Endothelial cell of hepatic sinusoid (primary cell): ENCODE results near the gene GOLT1B.

Experiments used
- in situ Hi-C: cut with HindIII; loops from 2 replicates; pipeline ENCODE4 v1.10.0; 2017; ENCODE audit warnings: low sequenced_read_pairs

GOLT1B gene

DNA sequence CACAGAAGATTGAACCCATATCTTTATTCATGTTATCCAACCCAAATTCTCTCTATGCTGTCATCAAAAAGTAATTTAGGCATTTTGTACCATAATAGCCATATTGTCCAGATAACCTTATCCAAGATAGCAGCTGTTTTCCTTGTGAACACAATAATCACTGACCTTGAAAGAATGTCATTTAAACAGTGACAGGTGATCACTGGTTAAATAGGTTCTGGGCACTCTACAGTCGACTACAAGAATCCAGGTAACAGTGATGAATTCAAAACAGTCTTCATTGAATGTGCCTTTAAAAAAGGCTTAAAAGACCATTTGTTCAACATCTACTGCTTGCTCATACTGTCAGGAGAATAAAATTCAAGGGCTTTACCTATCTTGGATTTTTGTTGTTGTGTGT lies 20.0 kb downstream of the GOLT1B start:
- in situ Hi-C loops: no loop called here

DNA sequence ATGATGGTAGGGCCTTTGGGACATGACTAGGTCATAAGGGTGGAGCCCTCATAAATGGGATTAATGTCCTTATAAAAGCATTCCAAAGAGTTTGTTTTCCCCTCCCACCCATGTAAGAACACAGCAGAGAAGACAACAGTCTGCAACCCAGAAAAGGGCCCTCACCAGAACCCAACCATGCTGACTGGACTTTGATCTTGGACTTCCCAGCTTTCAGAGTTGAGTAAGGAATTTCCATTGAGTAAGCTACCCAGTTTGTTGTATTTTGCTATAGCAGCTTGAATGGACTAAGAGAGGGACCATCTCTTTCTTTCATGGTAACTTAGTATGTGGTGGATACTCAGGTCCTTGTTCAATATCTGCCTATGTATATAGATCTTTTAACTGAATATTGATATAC lies 21.6 kb downstream of the GOLT1B start:
- in situ Hi-C loops: no loop called here

DNA sequence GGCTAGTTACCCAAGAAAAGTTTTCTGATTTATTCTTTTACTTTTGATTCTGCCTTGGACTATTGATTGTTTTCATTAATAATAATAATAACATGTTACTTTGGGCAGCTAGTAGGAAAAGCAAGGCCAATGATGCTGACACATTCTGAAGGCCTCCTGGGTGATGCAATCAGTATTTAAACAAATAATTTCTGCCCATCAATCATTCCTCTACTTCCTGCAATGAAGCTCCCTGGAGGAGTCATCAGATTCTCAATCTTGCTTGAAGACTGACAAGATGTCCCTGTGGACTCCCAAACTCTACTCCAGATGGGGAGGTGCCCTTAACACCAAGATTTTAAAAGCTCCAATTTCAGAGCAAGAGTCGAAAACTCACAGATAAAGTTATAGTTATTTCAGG lies 24.5 kb downstream of the GOLT1B start, which contains the start of gene SPX:
TSS of gene SPX (plus strand) at position 244 of the 400 bp plus-strand sequence. CDS start 177 bp downstream, outside the sequence.
- in situ Hi-C loops: no loop called here

DNA sequence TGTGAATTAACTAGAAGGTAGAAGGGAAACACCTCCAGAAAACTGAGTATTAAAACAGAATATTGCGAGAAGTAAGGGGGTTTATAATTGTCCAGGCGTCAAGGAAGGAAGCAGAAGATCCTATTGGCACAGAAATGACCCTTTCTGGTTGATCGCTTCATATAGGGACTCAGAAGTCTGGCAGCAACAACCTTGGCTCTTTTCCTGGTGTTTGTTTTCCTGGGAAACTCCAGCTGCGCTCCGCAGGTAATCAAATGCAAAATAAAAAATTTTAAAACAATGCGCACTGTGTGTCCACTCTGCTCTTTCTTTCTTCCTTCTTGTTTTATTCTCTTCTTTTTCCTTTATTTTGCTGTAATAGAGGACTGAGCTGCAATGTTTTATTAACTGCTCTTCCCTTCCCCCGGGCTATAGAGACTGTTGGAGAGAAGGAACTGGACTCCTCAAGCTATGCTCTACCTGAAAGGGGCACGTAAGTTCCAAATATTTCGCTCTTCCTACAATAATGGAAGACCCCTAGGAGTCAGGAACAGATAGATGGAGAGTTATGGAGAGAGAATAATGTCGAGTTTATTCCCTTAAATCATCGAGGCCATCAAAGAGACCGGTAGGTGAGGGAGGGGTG lies 25.2 kb downstream of the GOLT1B start:
- in situ Hi-C loops: no loop called here

DNA sequence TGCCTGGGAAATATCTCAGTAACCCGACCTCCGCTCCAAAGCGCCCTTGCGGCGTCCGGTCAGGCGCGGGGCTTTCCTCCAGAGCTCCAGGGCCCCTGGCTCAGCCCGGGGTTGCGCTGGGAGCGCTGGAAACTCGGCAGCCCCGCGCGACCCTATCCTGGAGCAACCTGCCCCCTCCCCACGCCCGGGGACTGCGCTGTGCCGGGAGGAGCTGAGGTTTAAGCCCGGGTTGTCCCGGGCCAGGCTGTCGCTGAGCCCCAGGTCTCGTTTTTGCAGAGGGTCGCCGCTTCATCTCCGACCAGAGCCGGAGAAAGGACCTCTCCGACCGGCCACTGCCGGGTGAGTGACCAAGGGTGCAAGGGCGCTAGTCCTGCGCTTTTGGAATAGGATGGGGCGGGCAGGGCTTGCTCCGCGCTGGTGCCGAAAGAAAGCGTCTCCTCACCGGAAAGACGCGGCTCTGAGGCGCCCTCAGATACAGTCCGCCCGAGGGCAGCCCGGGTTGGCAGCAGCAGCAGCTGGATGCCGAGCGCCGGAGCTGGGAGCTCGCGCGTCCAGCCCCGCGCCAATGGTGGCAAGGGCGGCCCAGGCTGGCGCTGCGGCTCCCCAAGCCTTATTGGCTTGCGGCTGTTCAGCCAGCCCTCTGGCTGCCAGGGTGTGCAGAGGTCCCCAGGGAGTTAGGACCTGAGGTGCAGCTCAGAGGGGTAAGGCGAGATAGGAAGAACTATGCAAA lies 26.0 kb downstream of the GOLT1B start:
- in situ Hi-C loops: no loop called here

DNA sequence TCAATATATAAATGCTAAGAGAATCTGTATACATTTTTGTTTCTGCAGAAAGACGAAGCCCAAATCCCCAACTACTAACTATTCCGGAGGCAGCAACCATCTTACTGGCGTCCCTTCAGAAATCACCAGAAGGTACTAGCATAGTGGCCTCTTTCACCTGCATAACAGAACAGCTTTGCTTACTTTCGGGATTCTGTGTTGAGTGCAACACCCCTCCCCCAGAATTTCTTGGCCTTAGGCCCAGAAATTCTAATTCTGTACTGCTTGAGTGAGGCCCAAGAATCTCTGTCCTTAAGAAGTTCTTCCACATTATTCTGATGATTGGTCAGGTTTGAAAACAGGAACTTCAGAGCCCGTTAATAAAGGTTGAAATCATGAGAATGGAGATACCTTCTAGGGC lies 27.4 kb downstream of the GOLT1B start:
- in situ Hi-C loops: no loop called here

DNA sequence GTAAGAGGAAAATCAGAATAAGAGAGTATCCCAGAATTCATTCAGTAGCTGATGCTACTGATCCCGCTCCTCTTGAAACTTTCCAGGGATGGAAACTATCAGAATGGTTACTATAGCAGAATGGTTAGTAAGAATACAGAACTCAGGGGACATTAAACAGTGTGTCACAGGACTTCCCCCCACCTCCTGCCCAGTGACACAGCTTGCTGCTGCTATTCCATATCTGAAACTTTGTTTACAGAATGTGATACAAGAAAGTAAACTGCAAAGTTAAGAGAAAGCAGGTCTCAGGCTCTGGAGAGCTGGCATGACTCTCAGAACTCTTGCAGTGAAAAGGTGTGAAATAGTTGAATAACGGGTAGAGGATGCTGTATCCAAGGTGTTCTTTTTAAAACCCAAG lies 27.9 kb downstream of the GOLT1B start:
- in situ Hi-C loops: no loop called here

DNA sequence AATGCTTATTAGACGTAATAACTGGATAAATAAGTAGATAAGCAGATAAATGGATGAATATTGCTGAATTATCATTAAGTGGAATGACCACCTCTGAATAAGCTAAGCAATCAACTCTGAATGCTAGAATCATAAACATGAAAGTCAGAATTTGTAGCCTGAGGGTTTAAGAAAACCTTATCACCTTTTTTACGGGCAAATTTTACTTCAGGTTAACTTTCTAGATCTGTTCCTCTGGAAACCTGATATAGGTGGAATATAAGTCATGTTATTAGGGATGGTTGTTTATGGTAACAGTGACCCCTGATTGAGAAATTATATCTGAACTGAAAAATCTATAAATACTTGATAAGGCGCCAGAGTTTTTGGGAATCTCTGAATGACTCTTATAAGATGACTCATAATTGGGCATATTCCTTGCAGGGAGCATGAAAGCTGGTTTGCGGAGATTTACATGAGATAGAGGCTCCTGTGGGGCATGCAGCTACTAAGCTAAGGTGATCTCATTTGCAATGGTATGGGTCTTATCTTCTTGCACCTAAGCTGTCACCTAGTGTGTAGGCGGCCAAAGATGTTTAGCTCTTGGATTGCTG lies 36.6 kb downstream of the GOLT1B start:
- in situ Hi-C loops: no loop called here

DNA sequence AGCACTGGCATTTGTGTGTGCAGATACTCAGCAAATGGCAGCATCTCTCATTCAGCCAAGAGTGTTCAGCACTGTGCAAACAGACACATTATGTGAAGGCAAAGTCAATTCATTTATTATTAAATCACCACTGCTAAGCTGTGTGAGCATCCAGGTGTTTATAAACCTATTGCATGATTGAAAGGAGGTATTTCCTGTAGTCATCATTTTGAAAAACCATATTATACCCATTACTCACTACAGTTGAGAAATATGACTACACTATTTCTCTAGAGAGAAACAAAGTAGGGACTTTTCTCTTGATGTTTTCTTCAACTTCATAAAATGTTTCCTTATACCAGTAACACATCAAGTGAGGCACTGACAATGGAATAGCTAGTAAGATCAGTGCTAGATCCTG lies 38.2 kb downstream of the GOLT1B start:
- in situ Hi-C loops: no loop called here

DNA sequence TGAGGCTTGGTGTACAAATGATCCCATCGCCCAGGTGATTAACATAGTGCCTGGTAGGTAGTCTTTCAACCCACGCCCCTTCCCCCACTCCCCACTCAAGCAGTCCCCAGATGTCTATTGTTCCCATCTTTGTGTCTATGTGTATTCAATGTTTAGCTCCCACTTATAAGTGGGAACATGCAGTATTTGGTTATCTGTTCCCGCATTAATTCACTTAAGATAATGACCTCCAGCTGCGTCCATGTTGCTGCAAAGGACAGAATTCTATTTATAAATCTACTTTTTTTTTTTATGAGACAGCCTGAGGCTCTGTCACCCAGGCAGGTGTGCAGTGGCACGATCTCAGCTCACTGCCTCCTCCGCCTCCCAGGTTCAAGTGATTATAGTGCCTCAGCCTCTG lies 40.2 kb downstream of the GOLT1B start:
- in situ Hi-C loops: no loop called here

DNA sequence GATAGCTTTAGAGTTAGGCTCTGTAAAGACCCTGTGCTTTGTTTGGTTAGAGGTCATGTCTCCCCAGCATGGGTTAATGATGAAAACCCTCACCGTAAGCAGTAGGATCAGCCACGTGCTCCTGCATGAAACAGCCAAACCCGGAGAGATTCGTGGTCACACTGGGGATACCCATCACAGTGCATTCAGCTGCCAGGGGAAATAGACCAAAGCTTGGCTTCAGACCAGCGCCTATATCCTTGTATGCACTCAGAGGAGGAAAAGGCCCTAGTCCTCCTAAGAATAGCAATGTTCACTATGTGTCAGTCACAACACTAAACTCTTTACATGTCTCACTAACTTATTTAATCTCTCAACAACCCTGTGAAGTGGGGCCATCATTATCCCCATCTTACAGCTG lies 40.8 kb downstream of the GOLT1B start:
- in situ Hi-C loops: no loop called here

DNA sequence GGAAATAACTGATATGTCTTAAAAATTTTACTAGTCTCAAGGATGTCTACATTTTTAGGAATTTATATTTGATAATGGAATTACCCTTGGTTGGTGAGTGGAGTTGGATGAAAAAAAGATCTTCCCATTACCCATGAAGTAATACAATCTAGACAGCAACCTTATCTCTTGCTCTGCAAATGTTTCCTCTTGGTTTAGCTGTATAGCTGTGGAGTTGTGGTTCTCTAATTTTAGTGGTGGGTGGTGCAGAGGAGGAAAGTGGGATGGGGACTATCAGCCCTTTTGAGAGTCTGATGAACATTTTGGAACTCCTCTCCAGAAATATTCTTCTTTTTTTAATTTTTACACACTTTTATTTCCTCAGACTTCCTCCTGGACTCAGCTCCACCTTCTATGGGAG lies 41.6 kb downstream of the GOLT1B start:
- in situ Hi-C loops: no loop called here

DNA sequence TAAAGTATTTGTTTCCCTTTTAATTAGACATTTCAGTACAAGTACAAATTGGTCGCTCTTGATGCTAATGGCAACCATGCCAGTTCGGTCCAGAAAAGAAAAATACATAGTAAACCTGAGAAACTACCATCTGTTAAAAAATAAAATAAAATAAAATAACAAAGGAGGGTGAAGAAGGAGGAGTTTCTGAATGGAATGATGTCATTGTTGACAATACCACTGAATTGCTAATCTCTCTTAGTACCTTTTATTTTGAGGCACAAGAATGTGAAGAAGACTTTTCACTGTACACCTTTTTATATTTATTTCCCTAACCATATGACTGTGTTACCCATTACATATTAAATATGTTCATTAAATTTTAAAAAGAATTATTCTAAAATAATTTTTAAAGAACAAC lies 44.0 kb downstream of the GOLT1B start:
- in situ Hi-C loops: no loop called here

DNA sequence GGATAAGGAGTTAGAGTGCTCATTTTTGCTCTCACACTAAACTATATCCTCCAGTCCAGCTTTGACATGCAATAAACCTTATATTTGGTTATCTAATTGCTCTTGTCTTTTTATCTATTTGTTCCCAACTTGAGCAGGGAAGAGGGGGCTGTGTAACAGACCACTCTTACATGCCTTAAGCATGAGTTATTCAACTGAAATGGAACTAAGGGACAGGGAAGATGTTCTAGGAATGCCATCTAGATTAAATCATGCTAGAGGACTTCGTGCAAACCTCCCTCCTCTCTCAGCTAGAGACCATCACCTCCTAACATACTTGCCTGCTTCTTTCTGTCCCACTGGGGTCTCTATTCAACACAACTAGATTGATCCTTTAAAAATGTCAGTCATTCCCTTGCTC lies 45.1 kb downstream of the GOLT1B start:
- in situ Hi-C loops: no loop called here

DNA sequence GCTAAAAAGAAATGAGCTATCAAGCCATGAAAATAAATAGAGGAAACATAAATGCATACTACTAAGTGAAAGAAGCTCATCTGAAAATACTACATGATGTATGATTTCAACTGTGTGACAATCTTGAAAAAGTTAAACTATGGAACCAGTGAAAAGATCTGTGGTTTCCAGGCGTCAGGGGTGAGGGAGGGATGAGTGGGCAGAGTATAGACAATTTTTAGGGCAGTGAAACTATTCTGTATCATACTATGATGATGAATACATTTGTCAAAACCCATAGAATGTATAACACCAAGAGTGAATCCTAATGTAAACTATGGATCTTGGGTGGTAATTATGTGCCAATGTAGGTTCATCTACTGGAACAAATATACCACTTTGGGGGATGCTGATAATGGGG lies 45.8 kb downstream of the GOLT1B start:
- in situ Hi-C loops: no loop called here

DNA sequence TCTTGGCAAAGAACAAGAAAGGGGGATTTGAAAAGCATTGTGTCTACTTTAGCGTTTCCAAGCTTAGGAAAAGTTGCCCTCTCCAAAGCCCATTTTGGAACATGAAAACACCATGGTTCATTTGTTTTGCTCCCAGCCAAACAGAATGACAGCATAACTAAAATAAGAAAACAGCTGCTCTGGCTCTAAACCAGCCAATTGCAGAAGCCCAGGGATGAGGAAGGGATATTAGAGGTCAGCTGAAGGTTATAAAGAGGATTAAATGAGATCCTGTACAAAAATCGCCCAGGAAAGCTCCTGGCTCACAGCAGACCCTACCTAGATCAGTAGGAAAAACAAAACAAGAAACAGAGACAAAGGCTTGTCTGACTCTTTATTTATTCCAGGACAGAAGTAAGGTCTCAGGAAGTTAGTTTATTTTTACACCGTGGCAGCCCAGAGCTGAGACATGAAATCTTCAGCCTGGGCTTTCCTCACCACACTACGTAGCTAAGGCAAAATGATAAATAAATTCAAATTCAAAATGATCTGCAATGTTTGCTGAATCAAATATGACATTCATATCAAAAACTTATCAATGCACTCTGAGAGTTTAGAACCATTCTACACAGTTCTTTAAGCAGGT lies 50.4 kb downstream of the GOLT1B start:
- in situ Hi-C loops: no loop called here

DNA sequence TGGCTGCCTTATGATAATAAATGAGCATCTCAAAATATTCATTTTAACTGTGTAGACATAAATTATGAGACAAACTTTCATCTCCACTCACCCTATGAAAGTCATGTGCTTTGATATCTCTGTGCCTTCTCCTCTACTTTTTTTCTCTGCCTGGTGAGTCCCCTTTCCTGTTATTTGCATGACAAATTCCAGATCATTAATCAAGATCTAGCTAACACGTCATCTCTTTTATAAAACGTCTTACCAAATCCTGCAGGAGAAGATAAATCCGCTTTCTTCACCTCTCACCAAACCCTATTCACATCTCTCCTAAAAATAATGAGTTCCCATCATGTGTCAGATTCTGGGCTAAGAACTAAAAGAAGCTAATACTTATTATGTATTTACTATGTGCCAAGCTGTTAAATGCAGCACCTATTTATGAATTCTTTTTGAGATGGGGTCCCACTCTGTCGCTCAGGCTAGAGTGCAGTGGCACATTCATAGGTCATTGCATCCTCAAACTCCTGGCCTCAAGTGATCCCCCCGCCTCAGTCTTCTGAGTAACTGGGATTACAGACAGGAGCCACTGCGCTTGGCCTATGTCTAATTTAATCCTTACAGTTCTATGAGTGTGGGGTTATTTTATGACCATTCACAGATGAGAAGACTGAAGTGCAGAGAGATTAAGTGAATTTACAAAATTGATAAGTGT lies 51.2 kb downstream of the GOLT1B start:
- in situ Hi-C loops: no loop called here

DNA sequence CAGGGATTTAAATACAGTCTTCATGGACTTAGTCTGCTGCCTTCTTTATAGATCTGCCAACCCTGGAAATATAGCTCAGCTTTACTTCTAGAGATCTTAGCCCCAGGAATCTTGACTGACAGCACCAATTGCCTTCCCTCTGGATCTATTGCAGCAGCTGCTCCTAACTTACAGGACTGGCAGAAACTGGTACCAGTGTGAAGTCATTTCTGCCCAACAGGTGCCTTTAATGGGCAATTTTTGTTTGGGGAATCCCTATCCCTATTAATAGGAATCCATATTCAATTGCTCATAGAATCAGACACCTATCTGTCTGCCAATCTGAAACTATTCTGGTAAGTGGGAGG lies 51.7 kb downstream of the GOLT1B start:
- in situ Hi-C loops: no loop called here

DNA sequence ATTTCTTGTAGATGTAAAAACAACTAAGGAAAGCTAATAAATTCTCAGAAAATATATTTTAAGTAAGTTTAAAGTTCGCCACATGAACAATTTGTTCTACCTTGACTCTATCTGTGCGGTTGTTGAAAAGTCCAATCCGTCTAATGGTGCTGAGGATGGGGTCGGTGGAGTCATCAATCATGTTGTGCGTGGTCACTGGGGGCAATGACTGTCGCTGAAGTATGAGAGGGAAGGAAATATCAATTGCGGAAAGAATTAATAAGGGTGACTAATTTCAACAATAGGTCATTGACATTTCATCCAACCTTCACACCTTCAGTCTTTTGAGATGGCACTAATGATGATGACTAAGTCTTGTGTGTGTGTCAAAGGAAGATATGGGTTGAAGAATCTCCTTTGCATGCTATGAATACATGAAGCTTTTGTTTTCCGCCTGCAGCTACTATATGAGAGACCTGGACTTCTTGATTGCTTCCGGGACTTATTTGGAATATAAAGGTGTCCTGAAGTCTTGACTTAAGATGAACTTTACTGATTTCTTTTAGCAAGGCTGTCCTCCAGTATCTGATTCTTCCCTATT lies 56.6 kb downstream of the GOLT1B start:
- in situ Hi-C loops: no loop called here

DNA sequence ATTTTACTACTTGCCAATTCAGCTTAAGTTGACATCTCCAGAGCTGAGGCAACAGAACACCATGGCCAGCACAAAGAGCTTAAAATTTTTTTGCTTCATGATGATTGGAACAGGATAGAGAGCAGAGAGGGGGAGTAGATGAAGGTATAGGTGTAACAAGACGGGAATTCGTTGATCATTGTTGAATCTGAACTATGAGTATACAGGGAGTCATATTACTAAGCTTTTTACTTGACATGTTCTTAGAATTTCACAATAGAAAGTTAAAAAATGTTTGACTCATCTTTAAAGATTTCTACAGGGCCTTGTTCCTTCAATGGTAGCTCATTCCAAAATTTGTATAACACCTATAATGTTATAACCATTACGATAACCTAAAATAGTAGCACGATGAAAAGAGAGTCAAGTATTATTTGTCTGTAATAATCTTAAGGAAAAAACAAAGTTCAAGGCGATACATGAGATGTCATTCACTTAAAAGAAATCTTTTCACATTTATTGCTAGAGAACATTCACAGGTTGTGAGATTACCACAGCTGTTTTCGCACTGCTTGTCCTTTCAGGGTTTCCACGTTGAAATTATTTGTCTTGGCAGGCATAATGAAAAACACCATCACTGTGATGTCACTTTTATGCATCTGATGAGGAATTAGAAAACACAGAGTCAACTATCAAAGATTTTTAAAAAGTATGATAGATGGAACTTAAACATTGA lies 58.4 kb downstream of the GOLT1B start:
- in situ Hi-C loops: no loop called here
